HepG2 (cell line): ENCODE results near the gene ADCY6.

Experiments
- BRCA1 ChIP-seq: sonication (generic); formaldehyde crosslinking; IDR thresholded peaks from 2 replicates; pipeline ENCODE4 v1.4.0; 2020; ENCODE audit warnings: missing genetic modification reagents
- ZNF34 ChIP-seq: sonication (generic); formaldehyde crosslinking; IDR thresholded peaks from 2 replicates; pipeline ENCODE4 v1.4.0; 2020; ENCODE audit warnings: mild to moderate bottlenecking, missing genetic modification reagents, borderline replicate concordance

DNA sequence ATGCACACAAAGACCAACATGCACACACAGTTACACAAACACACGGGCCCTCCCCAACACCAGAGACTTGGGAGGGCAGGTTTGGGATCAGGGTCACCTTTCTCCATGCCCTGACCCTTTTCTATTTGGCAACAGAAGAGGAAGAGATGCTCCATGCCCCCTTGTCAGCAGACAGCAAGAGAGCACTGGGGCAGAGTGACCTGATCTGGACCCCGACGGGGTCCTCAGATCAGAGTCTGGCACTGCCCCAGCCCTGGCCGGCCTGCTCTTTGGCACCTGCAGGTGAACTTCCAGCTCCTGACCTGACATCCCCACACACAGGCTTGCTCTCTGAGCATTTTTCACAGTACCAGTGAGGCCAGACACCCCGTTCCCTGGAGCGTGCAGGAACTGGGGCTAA lies 21.4 kb downstream of the ADCY6 start:
- TF ChIP-seq ZNF34 (CRISPR knock-in tag) (no peak), BRCA1 (no peak)
